ENCODE results near the gene RAET1L. TPM values are rescaled to one million over a fixed set of nuclear protein-coding genes. Genes with fewer than 3 reads are reported as not detected.

RAET1L gene
- total and polyA plus RNA-seq, 3 donors from 2014 or later = 0.43 TPM; not detected in 2

DNA sequence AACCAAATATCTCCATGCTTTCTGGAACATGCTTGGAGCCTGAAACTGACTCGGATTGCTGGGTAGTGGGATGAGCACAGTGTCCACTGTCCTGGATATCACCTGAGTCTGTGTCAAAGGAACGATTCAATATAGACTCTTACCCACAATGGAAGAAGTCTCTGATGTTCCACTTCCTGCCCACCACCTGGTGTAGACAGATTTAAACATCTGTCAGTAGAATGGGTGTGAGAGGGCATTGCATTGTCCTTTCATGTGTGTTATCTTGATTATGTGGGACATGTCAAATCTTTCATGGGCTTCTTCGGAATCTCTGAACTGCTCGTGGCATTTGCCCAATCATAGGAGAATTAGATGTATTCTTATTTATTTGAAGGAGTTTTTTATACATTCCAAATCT lies 22.8 kb upstream of the RAET1L start:
- Histone ChIP-seq H3K27ac (no peak overlapping the region), H3K9me3 (no peaks in the 10 kb centered on the region), H3K4me3 (no peak overlapping the region), H3K4me1 (no peaks in the 10 kb centered on the region), H3K27me3 (no peaks in the 10 kb centered on the region), H3K36me3 (ENCODE audit: low read depth, missing control alignments) (no peaks in the 10 kb centered on the region)
- WGBS, 2 donors = 59 to 66% methylated on average over 4 of the region's 4 CpGs
- TF ChIP-seq POLR2A (IDR thresholded peaks at IDR 0.05) (no peak), CTCF (IDR thresholded peaks at IDR 0.05) (no peak)
- DNase-seq = no peak
- intact Hi-C loops (cut with DNase I; ENCODE audit: low total_unique reads) = no loop called here

- intact Hi-C loops (cut with DNase I; ENCODE audit: low total_unique reads) = no loop called here
- Histone ChIP-seq H3K27me3 (no peaks in the 10 kb centered on the region), H3K9me3 (no peaks in the 10 kb centered on the region), H3K4me3 (no peak overlapping the region), H3K4me1 (no peaks in the 10 kb centered on the region), H3K27ac (no peak overlapping the region), H3K36me3 (ENCODE audit: low read depth, missing control alignments) (no peaks in the 10 kb centered on the region)
- DNase-seq = no peak
- 93 to 95% methylated on average over 1 of the region's 1 CpG for WGBS, 2 donors
- TF ChIP-seq CTCF (IDR thresholded peaks at IDR 0.05) (no peak), POLR2A (IDR thresholded peaks at IDR 0.05) (no peak)
These were observed 21.6 kb upstream of the RAET1L start for GRCh38 chr6:150046943-150047342.

DNA sequence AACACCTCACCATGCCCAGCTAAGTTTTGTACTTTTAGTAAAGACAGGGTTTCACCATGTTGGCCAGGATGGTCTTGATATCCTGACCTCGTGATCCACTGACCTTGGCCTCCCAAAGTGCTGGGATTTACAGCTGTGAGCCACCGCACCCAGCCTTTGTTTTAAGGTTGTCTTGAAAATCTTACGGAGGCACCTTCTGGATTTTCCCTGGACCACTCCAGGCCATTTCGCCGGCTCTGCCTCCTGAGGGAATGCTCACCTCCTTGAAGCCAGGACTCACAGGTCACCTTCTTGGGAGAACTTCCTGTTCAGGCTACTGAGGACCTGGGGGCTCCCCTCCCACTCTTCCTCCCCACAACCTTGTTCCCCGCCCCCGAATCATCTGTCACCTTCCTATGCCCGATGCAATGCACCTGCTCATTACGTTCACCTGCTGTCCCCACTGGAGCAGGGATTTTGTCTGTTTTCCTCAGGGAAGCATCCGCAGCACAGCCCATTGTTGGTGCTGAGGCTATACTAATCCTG lies 19.4 kb upstream of the RAET1L start:
- intact Hi-C loops (cut with DNase I; ENCODE audit: low total_unique reads) = no loop called here
- no peak overlapping the region for H3K4me3 ChIP-seq
- no peaks in the 10 kb centered on the region for H3K27me3 ChIP-seq
- no peak for TF ChIP-seq CTCF (IDR thresholded peaks at IDR 0.05)
- TF ChIP-seq POLR2A (IDR thresholded peaks at IDR 0.05) = no peak
- no peaks in the 10 kb centered on the region for H3K4me1 ChIP-seq
- WGBS, 2 donors = 97 to 98% methylated on average over 10 of the region's 10 CpGs
- no peak overlapping the region for H3K27ac ChIP-seq
- no peaks in the 10 kb centered on the region for H3K9me3 ChIP-seq
- no peaks in the 10 kb centered on the region for H3K36me3 ChIP-seq (ENCODE audit: low read depth, missing control alignments)
- no peak for DNase-seq

- H3K27ac ChIP-seq = no peak overlapping the region
- no peak for TF ChIP-seq CTCF (IDR thresholded peaks at IDR 0.05)
- TF ChIP-seq POLR2A (IDR thresholded peaks at IDR 0.05) = no peak
- H3K4me1 ChIP-seq = no peaks in the 10 kb centered on the region
- no peaks in the 10 kb centered on the region for H3K36me3 ChIP-seq (ENCODE audit: low read depth, missing control alignments)
- no peaks in the 10 kb centered on the region for H3K9me3 ChIP-seq
- DNase-seq = no peak
- WGBS, 2 donors = 81 to 85% methylated on average over 19 of the region's 19 CpGs
- intact Hi-C loops (cut with DNase I; ENCODE audit: low total_unique reads) = no loop called here
- H3K27me3 ChIP-seq = no peaks in the 10 kb centered on the region
- no peak overlapping the region for H3K4me3 ChIP-seq
These were observed 18.4 kb upstream of the RAET1L start for GRCh38 chr6:150043501-150044412.

All from testis (tissue), 3 donors.